Measurements from ENCODE around the gene MBNL2.

DNA sequence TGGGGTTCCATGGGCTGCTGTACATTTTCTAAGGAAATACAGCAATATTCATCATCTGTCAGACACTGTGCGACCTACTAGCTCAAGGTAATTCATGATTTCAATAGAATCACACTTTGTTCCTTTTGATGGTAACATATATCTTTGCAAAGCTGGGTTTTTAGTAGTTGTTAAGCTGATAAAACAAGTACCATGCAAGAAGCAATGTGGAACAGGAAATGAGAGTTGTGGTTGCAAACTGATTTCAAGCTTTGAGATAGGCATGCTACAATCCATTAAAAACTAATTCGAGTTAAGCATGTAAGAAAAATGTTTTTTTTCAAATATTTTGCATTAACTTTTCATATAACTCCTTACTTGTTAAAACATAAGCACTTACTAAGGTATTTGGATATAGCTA lies 6.8 kb upstream of the MBNL2 start:
- TF ChIP-seq, protein P1, sequence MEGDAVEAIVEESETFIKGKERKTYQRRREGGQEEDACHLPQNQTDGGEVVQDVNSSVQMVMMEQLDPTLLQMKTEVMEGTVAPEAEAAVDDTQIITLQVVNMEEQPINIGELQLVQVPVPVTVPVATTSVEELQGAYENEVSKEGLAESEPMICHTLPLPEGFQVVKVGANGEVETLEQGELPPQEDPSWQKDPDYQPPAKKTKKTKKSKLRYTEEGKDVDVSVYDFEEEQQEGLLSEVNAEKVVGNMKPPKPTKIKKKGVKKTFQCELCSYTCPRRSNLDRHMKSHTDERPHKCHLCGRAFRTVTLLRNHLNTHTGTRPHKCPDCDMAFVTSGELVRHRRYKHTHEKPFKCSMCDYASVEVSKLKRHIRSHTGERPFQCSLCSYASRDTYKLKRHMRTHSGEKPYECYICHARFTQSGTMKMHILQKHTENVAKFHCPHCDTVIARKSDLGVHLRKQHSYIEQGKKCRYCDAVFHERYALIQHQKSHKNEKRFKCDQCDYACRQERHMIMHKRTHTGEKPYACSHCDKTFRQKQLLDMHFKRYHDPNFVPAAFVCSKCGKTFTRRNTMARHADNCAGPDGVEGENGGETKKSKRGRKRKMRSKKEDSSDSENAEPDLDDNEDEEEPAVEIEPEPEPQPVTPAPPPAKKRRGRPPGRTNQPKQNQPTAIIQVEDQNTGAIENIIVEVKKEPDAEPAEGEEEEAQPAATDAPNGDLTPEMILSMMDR (conservative IDR thresholded peaks at IDR 0.05): no peak
- TF ChIP-seq ZFX (IDR thresholded peaks at IDR 0.05): no peak
